ENCODE results near the gene GARIN5A. TPM values are rescaled to one million over a fixed set of nuclear protein-coding genes. Genes with fewer than 3 reads are reported as not detected.

GARIN5A gene
- total and polyA plus RNA-seq, 2 of the 8 experiments (the other 6 are each of a cell fraction or from before 2014, with no cell fraction given): 9.1 to 18.5 TPM

DNA sequence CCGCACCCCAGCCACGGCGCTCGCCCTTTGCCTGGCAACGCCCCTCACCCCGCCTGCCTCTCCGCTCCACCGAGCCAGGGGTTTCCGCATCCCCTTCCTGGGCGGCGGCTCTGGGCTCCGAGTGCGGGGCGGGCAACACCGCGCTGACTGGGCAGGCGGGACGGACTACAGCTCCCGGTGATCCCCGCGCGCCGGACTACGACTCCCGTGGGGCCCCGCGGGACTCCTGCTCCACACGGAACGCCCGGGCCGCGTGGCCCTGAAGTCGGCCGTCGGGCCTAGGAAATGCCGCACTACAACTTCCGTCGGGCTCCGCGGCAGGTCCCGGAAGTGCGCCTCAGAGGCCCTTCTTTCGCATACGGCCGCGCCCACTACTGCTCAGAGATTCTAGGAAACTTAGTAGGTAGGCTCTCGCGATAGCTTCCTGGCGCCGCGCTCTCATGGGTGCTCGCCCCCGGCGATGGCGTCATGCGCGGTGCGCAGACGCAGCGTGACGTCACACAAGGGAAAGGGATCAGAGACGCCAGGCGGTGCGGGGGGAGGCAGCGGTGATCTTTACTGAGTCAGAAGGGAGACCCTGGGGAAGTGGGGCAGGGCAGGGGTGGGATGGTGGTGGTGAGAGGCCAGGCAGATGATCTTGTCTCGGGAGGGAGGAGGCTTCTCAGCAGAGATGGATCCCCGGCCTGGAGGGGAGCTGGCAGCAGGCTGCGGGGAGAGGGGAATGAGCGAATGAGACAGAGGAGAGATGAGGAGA lies 34.6 kb upstream of the GARIN5A start, which contains the start of gene JOSD2 (continued):
- TF ChIP-seq CREB1 (IDR thresholded peaks at IDR 0.05) (peak; percentile 100), CEBPB (IDR thresholded peaks at IDR 0.05; ENCODE audit: low read depth, low read length) (0 out of 2 replicates have a peak, but pooled peaks have one; percentile 20), KDM5A (IDR thresholded peaks at IDR 0.05; ENCODE audit: low read length) (no peak), EGR1 (IDR thresholded peaks at IDR 0.05; ENCODE audit: borderline replicate concordance, low read depth, low read length) (peak; percentile 60; the same call in 1 of the 2 replicates), EZH2 (IDR thresholded peaks at IDR 0.05; ENCODE audit: low read depth, low read length, severe bottlenecking) (no peak), PHF8 (conservative IDR thresholded peaks at IDR 0.05; ENCODE audit: low read depth, low read length) (0 out of 2 replicates have a peak, but pooled peaks have one; percentile 3), GTF2F1 (IDR thresholded peaks at IDR 0.05; ENCODE audit: borderline replicate concordance, low read depth, low read length) (peak; percentile 73; the same call in 1 of the 2 replicates), ZNF274 (IDR thresholded peaks at IDR 0.05; ENCODE audit: borderline replicate concordance, extremely low read depth, low read length) (no peak), CTBP2 (IDR thresholded peaks at IDR 0.05; ENCODE audit: borderline replicate concordance, insufficient read depth, insufficient read length, low read length) (peak; percentile 62), TEAD4 (IDR thresholded peaks at IDR 0.05; ENCODE audit: low read depth, low read length) (no peak), BACH1 (IDR thresholded peaks at IDR 0.05; ENCODE audit: low read length) (peak; percentile 90), NRF1 (IDR thresholded peaks at IDR 0.05; ENCODE audit: low read depth, low read length) (no peak; the same call in 1 of the 2 replicates), SP1 (IDR thresholded peaks at IDR 0.05; ENCODE audit: low read depth, low read length) (no peak), HDAC2 (IDR thresholded peaks at IDR 0.05; ENCODE audit: borderline replicate concordance in 1 of 2, low read depth in 2 of 2, low read length in 2 of 2) (peak; percentile 5 to 47; a peak in 1 of 4 replicates), EP300 (IDR thresholded peaks at IDR 0.05; ENCODE audit: borderline replicate concordance in 1 of 2, low read depth in 2 of 2, low read length in 2 of 2) (no peak), KDM4A (IDR thresholded peaks at IDR 0.05; ENCODE audit: low read depth, low read length, severe bottlenecking) (peak; percentile 34), NANOG (IDR thresholded peaks at IDR 0.05; ENCODE audit: insufficient read depth, low read depth, low read length, poor library complexity, severe bottlenecking) (no peak), BRCA1 (IDR thresholded peaks at IDR 0.05; ENCODE audit: low read depth, low read length) (peak; percentile 91)
- TF ChIP-seq, protein P1, sequence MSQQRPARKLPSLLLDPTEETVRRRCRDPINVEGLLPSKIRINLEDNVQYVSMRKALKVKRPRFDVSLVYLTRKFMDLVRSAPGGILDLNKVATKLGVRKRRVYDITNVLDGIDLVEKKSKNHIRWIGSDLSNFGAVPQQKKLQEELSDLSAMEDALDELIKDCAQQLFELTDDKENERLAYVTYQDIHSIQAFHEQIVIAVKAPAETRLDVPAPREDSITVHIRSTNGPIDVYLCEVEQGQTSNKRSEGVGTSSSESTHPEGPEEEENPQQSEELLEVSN (IDR thresholded peaks at IDR 0.05): no peak
- TF ChIP-seq, protein P2, sequence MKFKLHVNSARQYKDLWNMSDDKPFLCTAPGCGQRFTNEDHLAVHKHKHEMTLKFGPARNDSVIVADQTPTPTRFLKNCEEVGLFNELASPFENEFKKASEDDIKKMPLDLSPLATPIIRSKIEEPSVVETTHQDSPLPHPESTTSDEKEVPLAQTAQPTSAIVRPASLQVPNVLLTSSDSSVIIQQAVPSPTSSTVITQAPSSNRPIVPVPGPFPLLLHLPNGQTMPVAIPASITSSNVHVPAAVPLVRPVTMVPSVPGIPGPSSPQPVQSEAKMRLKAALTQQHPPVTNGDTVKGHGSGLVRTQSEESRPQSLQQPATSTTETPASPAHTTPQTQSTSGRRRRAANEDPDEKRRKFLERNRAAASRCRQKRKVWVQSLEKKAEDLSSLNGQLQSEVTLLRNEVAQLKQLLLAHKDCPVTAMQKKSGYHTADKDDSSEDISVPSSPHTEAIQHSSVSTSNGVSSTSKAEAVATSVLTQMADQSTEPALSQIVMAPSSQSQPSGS (IDR thresholded peaks at IDR 0.05; ENCODE audit: low read length): peak; percentile 93
